Loucy (cell line): ENCODE data around the gene MCM3AP.

ENCODE experiments used
- H2AFZ ChIP-seq: fragments of 200-600 bp; sonication (generic); 2 replicates; pipeline ENCODE4 v1.6.0; 2016; ENCODE audit warnings: antibody characterized with exemption, mild to moderate bottlenecking, low read length, moderate library complexity
- H3F3A ChIP-seq: fragments of 200-600 bp; 2 replicates; pipeline ENCODE4 v1.6.0; 2016; ENCODE audit warnings: antibody characterized with exemption, low read depth, mild to moderate bottlenecking
- H3K27me3 ChIP-seq: fragments of 200-600 bp; sonication (generic); 2 replicates; pipeline ENCODE4 v1.6.1; 2014; ENCODE audit warnings: low read length, mild to moderate bottlenecking; ENCODE audit not compliant: insufficient read depth, poor library complexity, severe bottlenecking
- H3K36me3 ChIP-seq: fragments of 200-600 bp; sonication (generic); 2 replicates; pipeline ENCODE4 v1.6.1; 2016; ENCODE audit warnings: low read length; ENCODE audit not compliant: insufficient read depth
- H3K4me1 ChIP-seq: fragments of 200-600 bp; sonication (generic); 2 replicates; pipeline ENCODE4 v1.5.1; 2014; ENCODE audit warnings: low read length, mild to moderate bottlenecking; ENCODE audit not compliant: insufficient read depth, poor library complexity, severe bottlenecking
- H3K4me2 ChIP-seq: fragments of 200-600 bp; sonication (generic); 2 replicates; pipeline ENCODE4 v1.6.0; 2014; ENCODE audit warnings: antibody characterized with exemption, low read length, low read depth, mild to moderate bottlenecking; ENCODE audit not compliant: poor library complexity, severe bottlenecking
- H3K4me3 ChIP-seq: fragments of 200-600 bp; sonication (generic); 2 replicates; pipeline ENCODE4 v1.5.1; 2014; ENCODE audit warnings: low read length, mild to moderate bottlenecking, mixed read lengths; ENCODE audit not compliant: poor library complexity, severe bottlenecking
- H3K79me2 ChIP-seq: fragments of 200-600 bp; sonication (generic); 2 replicates; pipeline ENCODE4 v1.6.1; 2014; ENCODE audit warnings: low read length; ENCODE audit not compliant: insufficient read depth
- H3K9ac ChIP-seq: fragments of 200-600 bp; sonication (generic); 2 replicates; pipeline ENCODE4 v1.6.0; 2014; ENCODE audit warnings: mild to moderate bottlenecking, low read depth, low read length, moderate library complexity; ENCODE audit not compliant: poor library complexity, severe bottlenecking
- H3K9me2 ChIP-seq: fragments of 200-600 bp; sonication (generic); replicated peaks from 2 replicates; pipeline ENCODE4 v1.6.1; 2016; ENCODE audit warnings: low read depth, low read length, mixed read lengths
- H3K9me3 ChIP-seq: fragments of 200-600 bp; sonication (generic); 2 replicates; pipeline ENCODE4 v1.6.1; 2014; ENCODE audit warnings: mild to moderate bottlenecking, antibody characterized with exemption, low read length, low read depth; ENCODE audit not compliant: insufficient read depth
- H4K20me1 ChIP-seq: fragments of 200-600 bp; sonication (generic); 2 replicates; pipeline ENCODE4 v1.6.0; 2014; ENCODE audit warnings: antibody characterized with exemption, low read length, mild to moderate bottlenecking; ENCODE audit not compliant: insufficient read depth, poor library complexity, severe bottlenecking
- EZH2phosphoT487 ChIP-seq: fragments of 200-600 bp; IDR thresholded peaks from 2 replicates; pipeline ENCODE4 v1.6.1; 2018; ENCODE audit warnings: antibody characterized with exemption, mild to moderate bottlenecking, moderate library complexity, borderline replicate concordance
- TF ChIP-seq, protein P1 (sequence below): fragments of 200-600 bp; sonication (generic); conservative IDR thresholded peaks from 2 replicates; pipeline ENCODE4 v1.5.1; 2014; ENCODE audit warnings: mild to moderate bottlenecking, antibody characterized with exemption, low read length

MCM3AP gene

DNA sequence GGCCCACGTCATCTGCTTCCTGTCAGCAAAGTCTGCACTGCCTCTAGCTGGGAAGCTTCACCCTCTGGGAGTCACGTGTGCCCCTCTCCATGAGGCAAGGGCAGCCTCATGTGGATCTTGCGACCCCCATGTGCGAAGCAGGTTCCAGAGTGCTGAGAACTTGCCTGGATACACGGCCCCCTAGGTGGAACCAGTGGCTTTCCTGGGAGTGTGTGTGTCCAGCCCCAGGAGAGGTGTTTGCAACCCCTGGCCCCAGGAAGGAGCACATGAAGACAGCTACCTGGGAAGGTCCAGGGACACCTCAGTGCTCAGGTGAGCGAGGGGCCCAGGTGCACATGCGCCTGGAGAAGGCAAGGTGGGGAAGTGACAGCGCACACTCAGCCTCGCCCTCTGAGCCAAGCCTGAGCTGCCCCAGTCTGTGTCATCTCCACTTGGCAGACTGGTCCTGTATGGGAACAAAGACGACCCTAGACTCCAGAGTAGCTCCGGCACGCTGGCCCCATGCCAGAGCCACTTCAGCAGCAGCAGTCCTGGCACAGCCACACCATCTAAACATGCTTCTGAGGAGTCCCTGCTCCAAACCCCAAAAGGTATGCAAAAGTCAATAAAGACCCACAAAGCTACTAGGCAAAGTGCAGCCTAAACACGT, 65.7 kb downstream of the MCM3AP start:
- no peaks in the 10 kb centered on the region for H3F3A ChIP-seq
- H3K4me2 ChIP-seq: no peak overlapping the region
- peaks cover 4% of the 10 kb centered on the region for H3K4me1 ChIP-seq
- H3K36me3 ChIP-seq: peaks cover 50% of the 10 kb centered on the region; the same call in 1 of the 2 replicates
- H3K9ac ChIP-seq: no peak overlapping the region
- H2AFZ ChIP-seq: no peak overlapping the region
- H3K4me3 ChIP-seq: no peak overlapping the region
- no peaks in the 10 kb centered on the region for H3K27me3 ChIP-seq
- no peak for TF ChIP-seq EZH2phosphoT487
- TF ChIP-seq, protein P1, sequence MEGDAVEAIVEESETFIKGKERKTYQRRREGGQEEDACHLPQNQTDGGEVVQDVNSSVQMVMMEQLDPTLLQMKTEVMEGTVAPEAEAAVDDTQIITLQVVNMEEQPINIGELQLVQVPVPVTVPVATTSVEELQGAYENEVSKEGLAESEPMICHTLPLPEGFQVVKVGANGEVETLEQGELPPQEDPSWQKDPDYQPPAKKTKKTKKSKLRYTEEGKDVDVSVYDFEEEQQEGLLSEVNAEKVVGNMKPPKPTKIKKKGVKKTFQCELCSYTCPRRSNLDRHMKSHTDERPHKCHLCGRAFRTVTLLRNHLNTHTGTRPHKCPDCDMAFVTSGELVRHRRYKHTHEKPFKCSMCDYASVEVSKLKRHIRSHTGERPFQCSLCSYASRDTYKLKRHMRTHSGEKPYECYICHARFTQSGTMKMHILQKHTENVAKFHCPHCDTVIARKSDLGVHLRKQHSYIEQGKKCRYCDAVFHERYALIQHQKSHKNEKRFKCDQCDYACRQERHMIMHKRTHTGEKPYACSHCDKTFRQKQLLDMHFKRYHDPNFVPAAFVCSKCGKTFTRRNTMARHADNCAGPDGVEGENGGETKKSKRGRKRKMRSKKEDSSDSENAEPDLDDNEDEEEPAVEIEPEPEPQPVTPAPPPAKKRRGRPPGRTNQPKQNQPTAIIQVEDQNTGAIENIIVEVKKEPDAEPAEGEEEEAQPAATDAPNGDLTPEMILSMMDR: no peak
- H3K79me2 ChIP-seq: peaks cover 69% of the 10 kb centered on the region
- no peaks in the 10 kb centered on the region for H3K9me2 ChIP-seq
- H3K9me3 ChIP-seq: no peaks in the 10 kb centered on the region
- peaks cover 17% of the 10 kb centered on the region for H4K20me1 ChIP-seq

DNA sequence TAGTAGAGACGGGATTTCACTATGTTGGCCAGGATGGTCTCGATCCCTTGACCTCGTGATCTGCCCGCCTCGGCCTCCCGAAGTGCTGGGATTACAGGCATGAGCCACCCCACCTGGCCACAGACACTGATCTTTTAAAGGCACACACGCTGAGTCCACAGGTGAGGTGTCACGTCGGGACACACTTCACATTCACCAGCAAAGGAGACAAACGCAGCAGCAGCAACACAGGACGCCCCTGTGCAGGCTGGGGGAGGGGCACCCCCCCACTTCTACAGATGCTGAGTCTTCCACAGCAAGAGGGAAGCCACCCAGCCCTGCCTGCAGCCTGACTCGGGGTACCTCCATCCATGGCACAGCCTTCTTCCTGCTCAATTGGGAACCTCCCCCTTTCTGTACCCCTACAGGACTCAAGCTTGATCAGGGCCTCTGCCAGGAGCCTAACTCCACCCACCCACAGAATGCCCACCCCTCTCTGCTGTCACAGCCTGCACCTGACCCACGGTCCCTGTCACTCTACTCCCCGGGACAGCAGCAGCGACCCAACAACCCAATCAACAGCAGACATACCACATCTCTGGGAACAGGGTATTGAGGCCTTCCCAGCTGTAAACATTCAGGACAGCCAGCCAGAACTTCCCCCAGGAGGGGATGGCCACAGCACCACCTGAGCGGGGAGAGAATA, 66.4 kb downstream of the MCM3AP start:
- H3K27me3 ChIP-seq: no peaks in the 10 kb centered on the region
- peaks cover 54% of the 10 kb centered on the region; the same call in 1 of the 2 replicates for H3K36me3 ChIP-seq
- peaks cover 12% of the 10 kb centered on the region for H4K20me1 ChIP-seq

DNA sequence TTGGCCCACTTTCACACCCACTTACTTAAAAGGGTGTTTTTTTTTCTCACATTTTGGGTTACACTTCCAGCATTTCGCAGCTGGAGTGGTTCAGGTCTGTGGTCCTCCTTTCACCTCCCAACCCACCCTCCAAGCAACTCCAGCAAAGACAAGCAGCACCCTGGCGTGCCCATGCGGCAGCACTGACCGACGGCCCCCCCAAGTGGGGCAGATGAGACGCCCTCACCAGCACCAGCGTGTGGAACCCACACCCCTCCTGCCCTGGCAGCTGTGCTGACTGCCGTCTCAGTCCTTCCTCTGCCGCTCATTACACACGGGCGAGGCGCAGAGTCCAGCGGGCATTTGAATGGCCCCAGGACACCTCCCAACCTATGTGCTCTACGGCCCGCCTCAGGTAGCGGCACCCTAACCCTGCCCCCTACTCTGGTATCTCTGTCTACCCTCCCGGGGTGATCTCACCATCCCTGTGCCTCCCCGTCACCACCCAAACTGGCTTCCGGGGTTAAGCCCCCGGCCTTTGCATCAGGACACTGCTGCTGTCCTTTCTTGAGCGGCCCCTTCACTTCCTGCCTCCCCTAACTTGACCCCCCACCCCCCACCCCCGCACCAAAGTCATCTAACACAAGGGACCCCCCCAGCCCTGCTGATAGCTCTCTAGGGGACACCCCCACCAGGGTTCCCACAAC, 67.8 kb downstream of the MCM3AP start:
- Histone ChIP-seq H3K9me2 (no peaks in the 10 kb centered on the region), H3K79me2 (peaks cover 51% of the 10 kb centered on the region; the same call in 1 of the 2 replicates), H4K20me1 (peaks cover 7% of the 10 kb centered on the region), H2AFZ (no peak overlapping the region), H3K36me3 (peaks cover 62% of the 10 kb centered on the region; the same call in 1 of the 2 replicates), H3K4me1 (no peaks in the 10 kb centered on the region), H3K4me2 (no peak overlapping the region), H3F3A (no peaks in the 10 kb centered on the region), H3K27me3 (no peaks in the 10 kb centered on the region), H3K4me3 (no peak overlapping the region), H3K9ac (no peak overlapping the region), H3K9me3 (no peaks in the 10 kb centered on the region)
- TF ChIP-seq EZH2phosphoT487: no peak
- TF ChIP-seq, protein P1: no peak

More for the DNA sequence above, 66.4 kb downstream of the MCM3AP start:
- Histone ChIP-seq H3K4me1 (no peaks in the 10 kb centered on the region), H3K4me3 (no peak overlapping the region), H3K79me2 (peaks cover 63% of the 10 kb centered on the region), H3K4me2 (no peak overlapping the region), H2AFZ (no peak overlapping the region), H3F3A (no peaks in the 10 kb centered on the region), H3K9ac (no peak overlapping the region), H3K9me3 (no peaks in the 10 kb centered on the region), H3K9me2 (no peaks in the 10 kb centered on the region)
- no peak for TF ChIP-seq EZH2phosphoT487
- TF ChIP-seq, protein P1: no peak
